Tibial artery (tissue), 4 donors: ENCODE measurements around the gene RNF208.
A peak's percentile ranks its signal among the peaks of the same experiment; 100 is the strongest.

Source experiments
- DNase-seq, 2 donors: peaks; one replicate each; pipeline ENCODE4 v3.0.0-alpha.2; 2019
- H3K27ac ChIP-seq, 2 donors: fragments of 200-600 bp; sonication (generic) in 1 of 2; 1 replicate in 1 of 2; 2 replicates in 1 of 2; pipeline ENCODE4 v1.5.1; 2018 to 2019; ENCODE audit warnings: mild to moderate bottlenecking in 1 of 2
- H3K27me3 ChIP-seq, 2 donors: fragments of 200-600 bp; sonication (generic) in 1 of 2; one replicate each; pipeline versions ENCODE4 v1.5.1 to v1.6.0; 2016 to 2019
- H3K36me3 ChIP-seq, 3 donors: fragments of 200-600 bp; sonication (generic) in 2 of 3; one replicate each; pipeline ENCODE4 v1.5.1; 2016 to 2019; ENCODE audit warnings: mild to moderate bottlenecking in 2 of 3
- H3K4me1 ChIP-seq, 4 donors: fragments of 200-600 bp; sonication (generic) in 2 of 4; 1 replicate in 3 of 4; 2 replicates in 1 of 4; pipeline ENCODE4 v1.5.1; 2016 to 2019
- H3K4me3 ChIP-seq, 2 donors: fragments of 200-600 bp; sonication (generic) in 1 of 2; 1 replicate in 1 of 2; 2 replicates in 1 of 2; pipeline ENCODE4 v1.5.1; 2018 to 2019; ENCODE audit warnings: mild to moderate bottlenecking in 2 of 2
- H3K9me3 ChIP-seq, 3 donors: fragments of 200-600 bp; sonication (generic) in 1 of 3; one replicate each; pipeline ENCODE4 v1.5.1; 2016 to 2019
- intact Hi-C: fragments of 100-400 bp; cut with DNase I; formaldehyde crosslinking; loops from one replicate; pipeline ENCODE4 v1.15.0; 2023; ENCODE audit warnings: low total_unique reads
- TF ChIP-seq, protein P1 (sequence below), 2 experiments: fragments of 200-600 bp in 1 of 2; fragments of 450-650 bp in 1 of 2; IDR thresholded peaks; one replicate each; pipeline ENCODE4 v1.5.1; 2017 to 2019; ENCODE audit warnings: antibody characterized with exemption in 2 of 2, mild to moderate bottlenecking in 1 of 2, moderate library complexity in 1 of 2

RNF208 gene

DNA sequence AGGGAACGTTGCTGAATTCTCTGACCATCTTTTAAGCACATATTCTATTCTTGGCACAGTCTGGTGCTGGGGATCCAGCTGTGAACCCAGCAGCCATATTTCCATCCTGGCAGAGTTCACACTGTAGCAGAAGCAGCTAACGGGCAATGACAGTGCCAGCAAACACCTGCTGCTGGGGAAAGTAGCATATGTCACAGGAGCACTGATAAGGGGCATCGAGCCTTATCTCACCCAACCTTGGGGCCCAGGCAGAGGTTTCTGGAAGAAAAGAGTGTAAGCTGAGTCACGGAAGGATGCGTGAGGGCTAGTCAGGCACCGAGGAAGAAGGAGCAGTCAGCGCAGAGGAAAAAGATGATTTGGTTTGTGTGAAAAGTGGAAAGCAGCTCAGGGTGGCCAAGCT, 15.4 kb downstream of the RNF208 start:
- no peak overlapping the region for H3K27ac ChIP-seq
- no peak for DNase-seq
- peaks cover 0 to 24% (median 0%) of the 10 kb centered on the region in 3 donors for H3K36me3 ChIP-seq
- peak overlapping the region; percentile 97 for H3K4me3 ChIP-seq
- H3K9me3 ChIP-seq: no peaks in the 10 kb centered on the region
- intact Hi-C loops: no loop called here
- TF ChIP-seq, protein P1, sequence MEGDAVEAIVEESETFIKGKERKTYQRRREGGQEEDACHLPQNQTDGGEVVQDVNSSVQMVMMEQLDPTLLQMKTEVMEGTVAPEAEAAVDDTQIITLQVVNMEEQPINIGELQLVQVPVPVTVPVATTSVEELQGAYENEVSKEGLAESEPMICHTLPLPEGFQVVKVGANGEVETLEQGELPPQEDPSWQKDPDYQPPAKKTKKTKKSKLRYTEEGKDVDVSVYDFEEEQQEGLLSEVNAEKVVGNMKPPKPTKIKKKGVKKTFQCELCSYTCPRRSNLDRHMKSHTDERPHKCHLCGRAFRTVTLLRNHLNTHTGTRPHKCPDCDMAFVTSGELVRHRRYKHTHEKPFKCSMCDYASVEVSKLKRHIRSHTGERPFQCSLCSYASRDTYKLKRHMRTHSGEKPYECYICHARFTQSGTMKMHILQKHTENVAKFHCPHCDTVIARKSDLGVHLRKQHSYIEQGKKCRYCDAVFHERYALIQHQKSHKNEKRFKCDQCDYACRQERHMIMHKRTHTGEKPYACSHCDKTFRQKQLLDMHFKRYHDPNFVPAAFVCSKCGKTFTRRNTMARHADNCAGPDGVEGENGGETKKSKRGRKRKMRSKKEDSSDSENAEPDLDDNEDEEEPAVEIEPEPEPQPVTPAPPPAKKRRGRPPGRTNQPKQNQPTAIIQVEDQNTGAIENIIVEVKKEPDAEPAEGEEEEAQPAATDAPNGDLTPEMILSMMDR (IDR thresholded peaks at IDR 0.05): no peak
- H3K4me1 ChIP-seq: peaks cover 0 to 51% (median 38%) of the 10 kb centered on the region in 4 donors
- no peaks in the 10 kb centered on the region for H3K27me3 ChIP-seq

DNA sequence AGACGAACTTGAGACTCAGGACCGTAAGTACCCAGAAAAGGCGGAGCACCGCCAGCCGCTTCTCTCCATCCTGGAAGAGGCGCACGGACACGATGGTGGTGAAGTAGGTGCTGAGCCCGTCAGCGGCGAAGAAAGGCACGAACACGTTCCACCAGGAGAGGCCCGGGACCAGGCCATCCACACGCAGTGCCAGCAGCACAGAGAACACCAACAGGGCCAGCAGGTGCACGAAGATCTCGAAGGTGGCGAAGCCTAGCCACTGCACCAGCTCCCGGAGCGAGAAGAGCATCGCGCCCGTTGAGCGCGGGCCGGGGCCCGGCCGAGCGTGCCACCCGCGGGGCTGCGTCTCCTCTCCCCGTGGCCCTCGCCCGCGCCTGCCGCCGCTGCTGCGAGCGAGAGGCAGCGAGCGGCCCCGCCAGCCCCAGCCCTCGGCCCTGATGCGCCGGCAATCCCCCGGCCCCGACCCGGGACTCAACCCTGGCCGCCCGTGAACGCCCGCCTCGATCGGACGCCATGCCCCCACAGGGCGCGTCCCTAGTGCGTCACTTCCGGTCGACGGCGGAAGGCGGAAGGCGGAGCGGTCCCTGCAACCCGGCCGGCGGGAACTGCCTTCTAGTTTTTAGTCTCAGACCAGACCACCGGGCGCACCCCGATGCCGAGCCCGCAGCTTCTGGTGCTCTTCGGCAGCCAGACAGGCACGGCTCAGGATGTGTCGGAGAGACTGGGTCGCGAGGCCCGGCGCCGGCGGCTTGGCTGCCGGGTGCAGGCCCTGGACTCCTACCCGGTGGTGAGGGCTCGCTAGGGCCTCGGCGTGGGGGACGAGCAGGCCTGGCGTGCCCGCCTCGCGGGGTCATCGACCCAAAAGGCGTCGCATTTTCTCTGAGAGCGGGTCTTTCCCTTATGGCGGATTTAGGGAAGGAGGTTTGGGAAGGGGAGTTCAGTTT, 16.6 kb downstream of the RNF208 start, which contains the start of the genes NDOR1 and TMEM203:
NDOR1 (plus strand) TSS at position 575 of the 944 bp plus-strand sequence; CDS start at position 653, 78 bp downstream.
TMEM203 (minus strand) TSS at position 523 of the 944 bp plus-strand sequence; CDS start at position 289, 234 bp downstream.
- intact Hi-C loops: no loop called here
- H3K36me3 ChIP-seq: peaks cover 0 to 20% (median 0%) of the 10 kb centered on the region in 3 donors
- H3K4me1 ChIP-seq: peaks cover 0 to 57% (median 44%) of the 10 kb centered on the region in 4 donors
- TF ChIP-seq, protein P1 (IDR thresholded peaks at IDR 0.05): no peak
- peak; percentile 86 to 93 for DNase-seq
- H3K27ac ChIP-seq: peak within 1 kb of the TSS; percentile 82 to 89
- H3K9me3 ChIP-seq: no peaks in the 10 kb centered on the region
- H3K4me3 ChIP-seq: peak within 1 kb of the TSS; percentile 97
- H3K27me3 ChIP-seq: no peaks in the 10 kb centered on the region

DNA sequence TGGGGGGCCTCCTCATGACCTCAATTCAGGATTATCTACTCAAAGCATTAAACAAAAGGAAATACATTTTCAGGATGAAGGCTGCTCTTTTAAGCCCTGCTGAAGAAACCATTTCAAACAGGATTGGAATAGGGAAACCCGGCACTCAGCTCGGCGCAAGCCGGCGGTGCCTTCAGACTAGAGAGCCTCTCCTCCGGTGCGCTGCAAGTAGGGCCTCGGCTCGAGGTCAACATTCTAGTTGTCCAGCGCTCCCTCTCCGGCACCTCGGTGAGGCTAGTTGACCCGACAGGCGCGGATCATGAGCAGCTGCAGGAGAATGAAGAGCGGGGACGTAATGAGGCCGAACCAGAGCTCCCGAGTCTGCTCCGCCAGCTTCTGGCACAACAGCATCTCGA, 17.3 kb downstream of the RNF208 start:
- no peak for DNase-seq
- Histone ChIP-seq H3K36me3 (peaks cover 0 to 14% (median 0%) of the 10 kb centered on the region in 3 donors), H3K27me3 (no peaks in the 10 kb centered on the region), H3K4me3 (peak overlapping the region; percentile 97), H3K4me1 (peaks cover 0 to 59% (median 45%) of the 10 kb centered on the region in 4 donors), H3K27ac (peak overlapping the region; percentile 82 to 89), H3K9me3 (no peaks in the 10 kb centered on the region)
- intact Hi-C loops: no loop called here
- TF ChIP-seq, protein P1 (IDR thresholded peaks at IDR 0.05): no peak

DNA sequence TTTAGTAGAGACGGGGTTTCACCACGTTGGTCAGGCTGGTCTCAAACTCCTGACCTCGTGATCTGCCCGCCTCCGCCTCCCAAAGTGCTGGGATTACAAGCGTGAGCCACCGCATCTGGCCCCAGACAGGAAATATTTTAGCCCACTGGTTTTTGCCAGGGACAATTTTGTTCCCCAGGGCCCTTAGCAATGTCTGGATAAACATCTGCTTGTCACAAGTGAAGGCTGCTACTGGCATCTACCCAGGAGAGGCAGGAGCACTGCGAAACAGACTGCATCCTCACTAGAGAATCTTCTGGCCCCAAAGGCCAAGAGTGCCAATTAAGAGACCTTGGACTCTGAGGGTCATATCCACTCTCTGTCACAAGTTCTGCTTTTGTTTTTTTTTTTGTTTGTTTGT, 19.1 kb downstream of the RNF208 start:
- Histone ChIP-seq H3K9me3 (no peaks in the 10 kb centered on the region), H3K4me1 (peaks cover 4 to 76% (median 62%) of the 10 kb centered on the region in 4 donors), H3K27me3 (no peaks in the 10 kb centered on the region), H3K4me3 (no peak overlapping the region), H3K27ac (no peak overlapping the region), H3K36me3 (peaks cover 0 to 4% (median 0%) of the 10 kb centered on the region in 3 donors)
- no peak for DNase-seq
- TF ChIP-seq, protein P1 (IDR thresholded peaks at IDR 0.05): no peak
- intact Hi-C loops: no loop called here

DNA sequence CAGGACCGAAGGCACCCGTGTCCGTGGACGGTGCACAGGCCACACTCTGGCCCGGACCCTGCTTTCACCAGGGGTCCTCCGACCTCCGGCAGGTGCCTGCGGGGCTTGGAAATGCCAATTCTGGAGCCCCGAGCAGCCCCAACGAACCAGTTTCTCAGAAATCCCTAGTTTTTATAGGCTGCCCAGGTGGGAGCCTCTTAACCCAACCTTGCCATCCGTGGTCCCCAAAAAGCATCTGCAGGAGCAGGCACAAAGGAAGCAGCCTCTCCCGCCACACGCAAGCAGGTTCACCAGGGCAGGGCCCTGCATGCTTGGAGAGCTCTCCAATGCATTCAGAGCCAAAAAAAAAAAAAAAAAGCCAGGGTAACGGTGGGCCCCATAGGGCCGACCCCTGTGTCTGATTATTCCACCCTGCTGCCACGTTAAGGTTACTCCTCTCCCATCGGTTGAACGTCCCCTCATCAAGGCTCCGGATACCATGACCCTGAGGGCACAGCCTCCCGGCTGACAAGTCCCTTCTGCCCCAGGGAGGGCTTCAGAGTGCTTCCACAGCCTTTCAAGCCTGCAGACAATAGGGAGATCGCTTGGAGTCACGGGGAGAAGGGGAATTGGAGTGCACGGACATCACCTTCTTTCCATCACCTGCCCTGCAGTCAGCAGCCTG, 20.7 kb downstream of the RNF208 start:
- intact Hi-C loops: no loop called here
- H3K27ac ChIP-seq: peak overlapping the region; percentile 73 to 86

More for the DNA sequence above, 20.7 kb downstream of the RNF208 start:
- Histone ChIP-seq H3K4me1 (peaks cover 4 to 78% (median 59%) of the 10 kb centered on the region in 4 donors), H3K36me3 (no peaks in the 10 kb centered on the region), H3K4me3 (peak overlapping the region; percentile 57 to 62), H3K27me3 (no peaks in the 10 kb centered on the region), H3K9me3 (no peaks in the 10 kb centered on the region)
- TF ChIP-seq, protein P1 (IDR thresholded peaks at IDR 0.05): no peak
- no peak for DNase-seq
